ENCODE results near the gene IGFLR1.

IGFLR1 gene

DNA sequence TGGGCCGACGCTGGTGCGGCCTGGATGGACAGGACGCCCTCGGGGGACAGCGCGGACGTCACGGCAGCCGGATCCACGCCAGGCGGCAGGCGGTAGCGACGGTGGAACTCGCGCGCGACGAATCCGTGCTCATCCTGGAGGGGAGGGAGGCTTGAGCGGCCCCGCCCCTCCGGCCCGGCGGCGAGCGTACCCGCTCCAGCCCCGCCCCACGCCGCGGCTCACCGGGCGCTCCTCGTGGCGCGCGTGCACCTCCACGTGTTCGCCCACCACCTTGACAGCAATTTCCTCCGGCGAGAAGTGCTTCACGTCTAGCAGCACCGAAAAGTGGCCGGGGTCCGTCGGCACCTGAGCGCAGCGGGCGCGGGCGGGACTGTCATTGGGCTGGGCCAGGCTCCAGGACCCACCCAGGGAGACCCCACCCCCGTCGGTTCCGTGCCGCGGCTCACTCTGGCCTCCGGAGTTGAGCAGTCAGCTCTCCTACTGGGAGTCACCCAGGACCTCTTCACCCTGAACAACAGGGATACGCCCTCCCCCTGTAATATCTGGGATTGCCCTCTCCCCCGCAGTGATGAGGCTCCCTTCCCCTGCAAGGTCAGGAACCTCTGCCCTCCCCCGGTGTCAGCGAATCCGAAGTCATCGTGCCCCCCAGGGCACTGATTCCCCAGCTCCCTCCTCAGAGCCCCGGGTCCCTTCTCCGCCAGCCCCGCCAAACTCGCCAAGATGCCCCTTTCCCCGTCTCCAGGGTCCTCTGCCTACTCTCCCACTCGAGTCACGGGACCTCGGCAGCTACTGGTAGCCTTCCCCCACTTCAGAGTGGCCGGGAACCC lies 13.5 kb upstream of the IGFLR1 start:
- DNase-seq (ENCODE audit: low read depth), result peak; percentile 57

DNA sequence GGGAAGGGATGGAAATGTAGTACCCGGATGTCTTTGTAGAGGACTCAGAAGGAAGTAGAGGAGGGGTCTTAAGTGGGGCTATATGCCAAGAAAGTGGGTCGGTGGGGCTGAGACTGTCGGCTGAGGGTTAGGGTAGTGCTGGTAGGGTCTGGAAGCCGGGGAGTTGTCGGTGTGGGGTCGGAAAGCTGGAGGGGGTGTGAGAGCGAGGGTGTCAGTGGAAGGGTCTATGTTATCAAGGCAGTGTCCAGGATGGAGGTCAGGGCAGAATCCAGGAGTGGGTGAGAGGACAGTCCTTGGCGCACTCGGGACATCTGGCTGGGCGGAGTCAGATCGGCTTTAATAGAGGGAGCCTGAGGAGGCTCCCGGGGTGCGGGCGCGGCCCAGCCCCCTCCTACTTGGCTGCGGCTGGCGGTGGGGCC lies 12.9 kb upstream of the IGFLR1 start:
- DNase-seq (ENCODE audit: low read depth), result no peak

DNA sequence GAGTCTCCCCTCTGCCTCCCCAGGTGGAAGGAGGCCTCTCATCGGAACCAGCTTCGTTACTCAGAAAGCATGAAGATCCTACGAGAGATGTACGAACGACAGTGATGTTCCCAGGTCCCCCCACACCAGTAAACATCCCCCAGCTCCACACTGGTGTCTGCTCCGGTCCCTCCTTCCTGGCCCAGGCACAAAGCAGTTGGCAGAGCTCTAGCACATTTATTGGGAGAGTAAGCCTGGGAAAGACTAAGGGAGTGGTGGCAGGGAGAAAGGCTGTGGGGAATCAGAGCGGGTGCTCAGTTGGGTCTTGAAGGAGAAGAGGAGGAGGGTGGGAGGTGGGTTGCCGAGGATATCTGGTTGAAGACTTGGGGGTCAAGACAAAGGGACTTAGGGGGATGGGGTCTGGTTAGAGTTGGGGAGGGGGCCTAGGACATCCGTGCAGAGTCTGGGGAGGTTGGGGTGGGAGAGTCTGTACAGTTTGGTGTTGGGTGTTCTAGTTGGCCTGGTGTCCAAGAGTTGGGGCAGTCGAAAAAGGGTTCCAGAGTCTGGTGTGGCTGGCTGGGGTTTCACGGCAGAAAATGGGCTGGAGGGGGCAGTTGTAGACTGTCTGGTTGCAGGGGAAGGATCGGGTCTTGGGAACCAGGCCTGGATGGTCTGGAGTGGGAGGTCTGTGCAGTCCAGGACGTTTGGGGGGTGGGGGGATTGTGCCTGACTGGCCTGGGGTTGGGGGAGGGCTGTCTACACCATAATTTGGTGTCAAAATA lies 12.3 kb upstream of the IGFLR1 start:
- DNase-seq (ENCODE audit: low read depth), result no peak

DNA sequence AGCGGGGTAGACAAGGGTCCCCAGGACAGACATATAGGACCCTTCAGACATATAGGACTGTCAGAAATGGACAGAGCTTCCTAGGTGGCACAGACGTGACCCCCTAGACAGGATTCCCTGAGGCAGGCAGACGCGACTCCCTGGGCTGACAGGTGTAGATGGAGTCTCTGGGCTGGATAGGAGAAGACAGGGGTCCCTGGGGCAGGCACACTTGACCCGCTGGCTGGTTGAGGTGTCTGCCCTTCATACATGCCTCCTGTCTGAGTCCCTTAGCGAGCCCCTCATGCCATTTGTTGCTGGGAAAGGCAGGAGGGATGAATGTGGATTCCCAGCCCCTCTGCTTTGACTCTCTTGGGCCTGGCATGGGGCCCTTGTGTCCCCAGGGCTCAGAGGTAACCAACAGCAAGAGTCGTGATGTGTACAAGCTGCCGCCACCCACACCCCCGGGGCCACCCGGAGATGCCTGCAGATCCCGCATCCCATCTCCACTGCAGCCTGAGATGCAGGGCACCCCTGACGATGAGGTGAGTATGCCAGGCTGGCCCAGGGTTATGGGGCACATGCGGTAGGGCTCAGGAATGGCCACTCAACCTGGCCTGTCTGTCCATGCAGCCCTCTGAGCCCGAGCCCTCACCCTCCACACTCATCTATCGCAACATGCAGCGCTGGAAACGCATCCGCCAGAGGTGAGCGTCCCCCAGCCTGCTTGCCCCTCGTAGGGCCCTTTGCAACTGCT lies 11.6 kb upstream of the IGFLR1 start:
- no peak for DNase-seq (ENCODE audit: low read depth)

DNA sequence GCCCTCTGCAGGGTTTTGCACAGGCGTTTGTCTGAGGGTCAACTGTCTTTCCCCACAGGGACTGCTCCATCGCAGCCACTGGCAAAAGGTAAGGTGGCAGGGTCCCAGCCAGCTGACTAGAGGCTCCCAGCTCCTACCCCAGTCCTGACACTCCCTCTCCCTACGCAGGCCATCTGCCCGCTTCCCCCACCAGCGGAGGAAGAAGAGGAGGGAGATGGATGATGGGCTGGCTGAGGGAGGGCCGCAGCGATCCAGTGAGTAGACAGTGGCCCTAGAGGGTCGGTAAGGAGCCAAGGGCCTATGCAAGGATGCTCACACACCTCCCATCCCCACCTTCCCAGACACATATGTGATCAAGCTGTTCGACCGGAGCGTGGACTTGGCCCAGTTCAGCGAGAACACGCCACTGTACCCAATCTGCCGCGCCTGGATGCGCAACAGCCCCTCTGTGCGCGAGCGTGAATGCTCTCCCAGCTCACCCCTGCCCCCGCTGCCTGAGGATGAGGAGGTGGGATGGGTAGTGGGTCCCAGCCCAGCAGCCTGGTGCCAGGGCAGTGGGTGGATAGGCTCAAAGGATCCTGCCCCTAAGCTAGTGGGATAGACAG lies 10.6 kb upstream of the IGFLR1 start:
- DNase-seq (ENCODE audit: low read depth), result no peak

DNA sequence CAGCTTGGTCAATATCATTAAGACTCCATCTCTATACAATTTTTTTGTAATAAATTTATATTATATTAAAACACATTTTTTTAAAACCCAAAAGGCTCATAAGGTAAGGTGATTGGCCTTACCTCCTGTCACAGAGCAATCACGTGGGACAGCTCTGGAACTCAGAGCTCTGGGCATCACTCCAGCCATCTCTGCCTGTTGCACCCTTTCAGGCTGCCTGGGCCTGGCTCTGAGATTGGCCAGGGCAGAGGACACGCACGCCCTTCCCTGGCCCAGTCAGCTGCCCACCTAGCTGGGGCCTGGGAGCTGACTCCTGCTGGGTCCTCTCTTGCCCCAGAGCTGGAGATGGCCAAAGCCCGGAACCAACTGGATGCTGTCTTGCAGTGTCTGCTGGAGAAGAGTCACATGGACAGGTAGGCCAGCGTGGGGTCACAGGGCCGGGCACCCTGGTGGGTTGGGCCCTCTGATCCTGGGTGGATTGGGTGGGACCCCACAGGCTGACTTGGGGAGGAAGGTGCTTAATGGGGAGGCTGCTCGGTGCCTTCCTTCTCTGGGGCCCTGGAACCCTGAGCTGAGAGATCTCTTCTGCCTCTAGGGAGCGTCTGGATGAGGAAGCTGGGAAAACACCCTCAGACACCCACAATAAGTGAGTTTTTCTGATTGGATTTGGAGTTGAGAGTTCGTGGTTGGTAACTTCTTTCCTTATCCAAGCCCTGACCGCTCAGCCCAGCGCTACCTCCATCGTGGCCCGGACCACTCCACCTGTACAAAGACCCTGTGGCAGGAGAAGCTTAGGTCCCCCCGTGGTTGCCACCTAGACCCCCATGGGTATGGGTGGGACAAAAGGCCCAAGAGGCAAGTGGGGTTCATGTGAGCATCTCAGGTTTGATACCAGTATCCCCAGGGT lies 9.8 kb upstream of the IGFLR1 start:
- no peak for DNase-seq (ENCODE audit: low read depth)

DNA sequence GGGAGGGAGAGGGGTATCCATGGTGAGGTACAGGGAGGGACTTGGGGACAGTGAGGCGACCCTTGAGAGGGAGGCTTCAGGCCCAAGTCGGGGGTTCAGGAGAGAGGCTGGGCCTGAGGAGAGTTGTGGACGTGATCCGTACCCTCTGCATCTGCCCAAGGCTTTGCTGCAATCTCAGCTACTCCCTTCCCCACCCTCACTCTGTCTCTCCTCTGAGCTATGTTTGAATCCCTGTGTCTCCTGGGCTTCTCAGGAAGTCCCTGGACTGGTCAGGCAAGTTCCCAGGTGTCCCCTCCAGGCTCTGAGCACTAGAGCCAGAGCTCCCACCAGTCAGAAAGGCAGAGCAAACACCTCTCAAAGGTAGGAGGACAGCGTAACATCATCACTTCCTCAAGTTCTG lies 7.9 kb upstream of the IGFLR1 start:
- no peak for DNase-seq (ENCODE audit: low read depth)

DNA sequence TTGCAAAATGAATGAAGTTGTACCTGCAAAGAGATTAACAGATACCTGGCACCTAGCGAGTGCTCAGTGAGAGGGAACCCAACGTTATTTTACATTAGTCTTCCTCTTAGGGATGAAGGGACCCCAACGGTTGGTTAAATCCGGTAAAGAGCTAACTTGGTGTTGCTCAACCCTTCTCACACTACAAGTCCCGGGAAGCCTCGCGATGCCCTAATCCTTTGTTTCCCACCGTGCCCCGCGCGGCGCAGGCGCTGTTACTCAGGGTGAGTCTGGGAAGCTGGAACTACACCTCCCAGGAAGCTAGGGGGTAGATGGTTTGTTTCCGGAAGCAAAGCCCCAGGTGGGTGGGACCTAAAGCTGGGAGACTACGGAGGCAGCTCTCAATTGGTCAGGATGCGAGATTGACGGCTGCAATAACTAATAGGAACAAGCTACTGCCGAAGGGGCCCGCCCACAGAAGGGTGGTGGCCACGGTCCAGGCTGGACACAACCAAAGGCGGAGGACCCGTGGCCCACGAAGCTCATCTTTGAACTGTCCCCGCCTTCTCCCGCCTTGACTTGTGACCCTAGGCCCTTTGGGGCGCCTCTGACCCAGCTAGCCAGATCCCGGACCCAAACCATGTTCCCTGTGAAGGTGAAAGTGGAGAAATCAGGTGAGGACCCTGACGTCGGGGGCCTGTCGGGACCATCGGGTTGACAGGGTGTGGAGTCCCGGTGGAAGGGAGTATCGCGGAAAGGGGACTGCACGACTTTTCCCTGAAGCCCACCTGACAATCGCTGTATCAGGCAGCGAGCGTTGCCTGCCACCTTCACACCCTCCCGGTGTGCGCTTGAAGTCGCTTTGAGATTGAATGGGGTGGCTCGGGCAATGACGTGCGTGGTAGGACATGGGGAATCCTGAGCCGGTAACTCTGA lies 6.1 kb upstream of the IGFLR1 start, which contains the start of gene LIN37:
Gene LIN37 (plus strand): TSS at position 471 of the 915 bp plus-strand sequence. CDS start 149 bp downstream, at position 620.
- DNase-seq (ENCODE audit: low read depth), result peak; percentile 99

DNA sequence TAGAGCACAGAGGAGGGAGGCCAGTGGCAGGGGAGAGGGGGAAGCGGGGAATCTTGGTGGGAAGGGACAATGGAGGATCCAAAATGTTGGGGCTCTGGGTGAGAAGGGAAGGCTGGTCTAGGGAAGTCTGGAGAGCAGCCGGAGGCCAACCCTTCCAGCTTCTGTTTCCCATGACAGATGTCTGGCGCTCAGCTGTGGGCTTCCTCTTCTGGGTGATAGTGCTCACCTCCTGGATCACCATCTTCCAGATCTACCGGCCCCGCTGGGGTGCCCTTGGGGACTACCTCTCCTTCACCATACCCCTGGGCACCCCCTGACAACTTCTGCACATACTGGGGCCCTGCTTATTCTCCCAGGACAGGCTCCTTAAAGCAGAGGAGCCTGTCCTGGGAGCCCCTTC lies 4.3 kb upstream of the IGFLR1 start:
- no peak for DNase-seq (ENCODE audit: low read depth)

DNA sequence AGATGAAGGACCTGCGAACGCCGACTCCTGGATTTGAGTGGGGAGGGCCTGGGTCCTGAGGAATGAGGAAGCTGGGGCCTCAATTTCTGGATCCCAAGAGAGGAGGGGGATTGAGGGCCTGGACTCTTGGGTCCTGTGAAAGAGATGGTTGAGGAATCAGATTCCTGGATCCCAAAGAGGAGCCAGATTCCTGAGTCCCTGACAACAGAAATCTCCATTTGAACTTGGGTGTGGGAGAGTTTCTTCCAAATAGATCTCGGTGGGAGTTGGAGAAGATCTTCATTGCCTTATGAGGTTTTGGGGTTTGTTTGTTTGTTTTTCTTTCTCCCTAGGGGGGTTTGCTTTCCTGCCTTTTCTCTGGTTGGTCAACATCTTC lies 3.8 kb upstream of the IGFLR1 start:
- DNase-seq (ENCODE audit: low read depth), result no peak

DNA sequence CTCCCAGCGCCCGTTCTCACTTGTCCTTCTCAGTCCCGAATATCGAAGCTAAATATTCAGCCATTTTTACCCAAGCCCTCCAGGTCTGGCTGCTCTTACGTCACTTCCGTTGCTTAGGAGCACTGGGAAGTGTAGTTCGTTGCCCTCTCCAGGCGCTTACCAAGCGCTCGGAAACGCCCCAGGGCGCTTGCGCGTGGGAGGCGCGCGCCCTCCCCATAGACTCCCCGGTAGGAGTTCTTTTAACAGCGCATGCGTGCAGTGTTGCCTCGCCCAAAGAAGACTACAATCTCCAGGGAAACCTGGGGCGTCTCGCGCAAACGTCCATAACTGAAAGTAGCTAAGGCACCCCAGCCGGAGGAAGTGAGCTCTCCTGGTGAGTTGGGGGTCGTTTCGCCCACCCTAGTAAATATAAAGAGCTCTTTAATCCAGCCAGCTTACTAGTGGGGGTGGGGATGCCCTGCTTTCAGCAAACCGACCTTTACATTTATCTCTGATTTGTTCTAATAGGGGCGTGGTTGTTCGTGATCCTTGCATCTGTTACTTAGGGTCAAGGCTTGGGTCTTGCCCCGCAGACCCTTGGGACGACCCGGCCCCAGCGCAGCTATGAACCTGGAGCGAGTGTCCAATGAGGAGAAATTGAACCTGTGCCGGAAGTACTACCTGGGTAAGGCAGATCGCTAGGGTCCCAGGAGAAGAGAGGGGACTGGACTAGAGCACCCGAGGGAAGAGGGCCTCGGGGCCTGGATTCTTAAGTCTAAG lies 3.3 kb upstream of the IGFLR1 start, which contains the start of the genes PSENEN and U2AF1L4:
Gene PSENEN (plus strand): TSS at position 324 of the 759 bp plus-strand sequence. CDS start 280 bp downstream, at position 604.
Gene U2AF1L4 (minus strand): TSS at position 91 of the 759 bp plus-strand sequence. CDS start 27 bp downstream, at position 64.
- DNase-seq (ENCODE audit: low read depth), result peak; percentile 99

DNA sequence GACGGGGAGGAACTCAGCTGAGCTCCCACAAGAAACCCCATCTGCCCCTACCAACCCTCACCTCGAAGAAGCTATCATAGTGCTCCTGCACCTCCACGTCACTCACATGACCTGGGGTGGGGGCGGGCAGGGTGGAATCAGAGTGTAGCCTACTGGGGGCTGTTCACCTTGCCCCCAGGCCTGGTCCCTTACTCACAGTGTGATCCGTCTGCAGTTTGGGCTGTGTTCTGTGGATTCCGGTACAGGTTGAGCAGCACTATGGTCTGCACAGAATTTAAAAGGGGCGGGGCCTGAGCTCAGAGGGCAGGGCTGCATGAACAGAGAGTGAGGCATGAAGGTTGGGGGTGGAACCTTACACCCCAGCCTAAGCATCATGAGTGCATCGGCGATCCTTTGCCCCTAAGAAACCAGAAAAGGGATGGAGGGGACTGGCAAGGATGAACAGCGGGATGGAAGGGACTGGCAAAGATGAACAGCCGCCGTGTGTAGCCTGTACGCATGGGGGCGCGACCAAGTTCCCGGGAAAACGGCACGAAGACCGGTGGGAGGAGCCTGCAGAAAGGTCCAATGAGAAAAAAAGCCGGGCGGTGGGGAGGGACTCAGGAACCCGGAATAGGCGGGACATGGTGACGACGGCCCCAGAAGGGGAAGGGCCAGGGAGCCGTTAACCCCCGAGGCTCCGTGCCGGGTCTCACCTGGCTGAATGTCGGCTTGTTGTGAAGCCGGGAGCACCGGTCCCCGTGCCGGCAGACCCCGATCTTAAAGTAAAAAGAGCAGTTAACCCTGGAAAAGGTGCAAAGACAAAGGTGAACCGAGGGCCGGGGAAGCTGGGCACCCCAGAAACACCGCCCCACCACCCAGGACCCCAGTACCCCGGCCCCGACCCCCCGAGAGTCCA lies 2.4 kb upstream of the IGFLR1 start:
- DNase-seq (ENCODE audit: low read depth), result peak; percentile 96

DNA sequence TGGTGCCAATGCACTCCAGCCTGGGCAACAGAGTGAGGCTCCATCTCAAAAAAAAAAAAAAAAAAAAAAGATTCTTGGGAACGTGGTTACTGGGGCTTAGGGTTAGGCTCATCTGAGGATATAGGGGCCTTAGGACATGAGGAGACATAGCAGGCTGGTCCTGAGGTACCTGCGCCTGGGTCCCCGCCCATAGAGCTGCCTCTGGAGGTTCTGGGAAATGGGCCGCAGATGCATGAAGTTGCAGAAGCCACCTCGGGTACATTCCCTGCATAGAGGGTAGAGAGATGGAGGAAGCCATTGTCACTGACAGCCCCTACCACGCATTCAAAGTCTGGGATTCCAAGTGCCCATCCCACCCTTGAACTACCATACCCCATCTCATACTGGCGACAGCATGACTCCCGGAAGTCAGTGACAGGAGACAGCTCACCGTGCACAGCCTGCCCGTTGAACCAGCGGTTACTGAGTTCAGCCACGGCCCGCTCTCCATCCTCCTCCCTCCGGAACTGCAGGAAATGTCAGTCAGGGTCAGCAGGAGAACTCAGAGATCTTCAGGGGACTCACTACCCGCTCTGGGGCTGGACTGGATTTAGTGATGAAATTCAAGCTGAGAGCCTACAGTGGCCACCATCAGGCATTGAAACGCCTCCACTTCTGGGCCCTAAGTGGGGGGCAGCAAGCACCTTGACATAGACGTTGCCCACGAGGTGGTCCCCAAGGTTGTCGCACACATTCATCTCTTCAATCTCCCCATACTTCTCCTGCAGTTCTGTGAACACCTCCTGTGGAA lies 1.6 kb upstream of the IGFLR1 start:
- no peak for DNase-seq (ENCODE audit: low read depth)

DNA sequence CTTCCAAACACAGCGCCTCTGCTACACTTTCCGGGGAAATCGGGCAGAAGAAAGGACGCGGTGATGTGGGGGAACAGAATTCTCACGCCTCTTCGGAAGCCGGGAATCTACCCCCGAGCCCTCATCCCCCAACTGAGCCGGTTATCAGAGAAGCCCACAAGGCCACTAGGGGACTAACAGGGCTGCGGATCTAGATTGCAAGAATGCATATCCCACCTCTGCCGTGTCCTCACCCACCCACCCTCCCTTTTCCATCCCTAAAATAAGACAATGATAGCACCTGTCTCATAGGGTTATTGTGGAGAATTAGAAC lies 1.1 kb downstream of the IGFLR1 start:
- no peak for DNase-seq (ENCODE audit: low read depth)

DNA sequence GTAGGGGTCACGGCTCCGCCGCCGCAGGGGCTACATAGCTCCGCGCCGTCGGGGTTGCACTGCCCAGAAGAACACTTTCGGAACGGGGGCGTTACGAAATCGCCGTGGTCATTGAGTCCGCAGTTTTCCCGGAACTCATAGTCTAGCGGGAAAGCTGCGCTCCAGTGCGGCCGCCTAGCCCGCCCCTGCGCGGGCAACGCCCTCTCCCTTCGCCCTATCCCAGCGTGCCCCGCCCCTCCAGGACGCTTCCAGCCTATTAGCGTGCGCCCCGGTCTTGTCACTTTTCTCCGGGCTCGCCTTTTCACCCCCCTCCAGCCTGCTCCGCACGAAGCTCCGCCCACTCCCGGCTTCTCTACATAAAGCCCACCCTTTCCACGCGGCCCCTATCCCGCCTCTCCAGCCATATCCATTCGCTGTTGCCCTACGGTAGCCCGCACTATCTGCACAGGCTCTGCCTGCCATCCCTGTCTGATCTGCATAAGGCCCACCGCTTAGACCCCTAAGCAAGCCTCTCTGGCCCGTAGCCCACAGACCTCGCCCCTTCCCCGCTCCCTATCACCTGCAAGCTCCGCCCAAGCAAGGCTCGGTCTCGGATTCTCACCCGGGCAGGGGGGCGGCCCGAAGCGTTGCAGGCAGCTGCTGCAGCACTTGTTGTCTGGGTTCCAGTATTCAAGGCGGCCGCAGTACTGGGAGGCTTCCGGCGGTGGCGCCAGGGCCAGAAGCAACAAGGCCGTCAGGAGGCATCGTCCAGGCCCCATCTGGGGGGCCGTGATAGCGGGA lies 1.6 kb downstream of the IGFLR1 start:
- DNase-seq (ENCODE audit: low read depth), result peak; percentile 95

DNA sequence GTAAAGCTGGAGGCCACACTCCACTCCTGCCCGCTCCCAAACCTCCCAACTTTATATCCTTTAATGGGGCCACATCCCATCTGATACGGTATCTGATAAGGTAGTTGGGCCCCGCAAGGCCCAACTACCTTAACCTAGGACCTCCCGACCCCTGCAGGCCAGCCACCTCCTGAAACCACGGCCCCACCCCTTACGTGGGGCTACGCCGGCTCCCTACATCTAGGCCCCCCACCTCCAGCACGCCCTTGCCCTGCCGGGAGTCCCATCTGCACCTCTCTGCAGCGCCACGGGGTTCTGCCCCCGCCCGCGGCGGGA lies 2.2 kb downstream of the IGFLR1 start:
- DNase-seq (ENCODE audit: low read depth), result no peak

Data from stromal cell of bone marrow (primary cell).